ENCODE data around the gene SLC27A6. TPM values are rescaled to one million over a fixed set of nuclear protein-coding genes. Genes with fewer than 3 reads are reported as not detected.

Gene SLC27A6
- total RNA-seq, 1 donor from 2014 or later: 7.4 TPM

DNA sequence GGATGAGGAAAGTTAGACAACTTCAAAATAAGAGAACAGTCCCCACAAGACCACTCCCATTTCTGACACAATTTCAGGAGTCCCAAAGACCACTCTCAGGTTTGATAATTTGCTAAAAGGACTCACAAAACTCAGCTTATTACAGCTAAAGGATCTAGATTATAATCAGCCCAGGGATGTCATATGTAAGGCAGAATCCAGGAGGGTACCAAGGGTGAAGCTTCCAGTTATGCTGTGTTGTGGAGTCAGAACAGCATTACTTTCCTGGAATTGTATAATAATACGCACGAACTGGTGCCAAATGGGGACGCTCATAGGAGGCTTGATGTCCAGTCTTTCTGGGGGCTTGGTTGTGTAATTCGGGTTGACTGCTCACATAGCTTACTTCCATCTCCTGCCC, 55.4 kb downstream of the SLC27A6 start:
- Histone ChIP-seq H3K9me3 (ENCODE audit: low read depth) (no peaks in the 10 kb centered on the region), H3K4me1 (no peaks in the 10 kb centered on the region), H3K79me2 (ENCODE audit: low read depth) (no peaks in the 10 kb centered on the region), H3K9ac (no peak overlapping the region), H2AFZ (replicated peaks) (no peak overlapping the region), H3K36me3 (no peaks in the 10 kb centered on the region), H3F3A (ENCODE audit: low read depth) (no peaks in the 10 kb centered on the region), H3K4me3 (no peak overlapping the region), H3K4me2 (no peak overlapping the region), H3K27ac (no peak overlapping the region), H4K20me1 (ENCODE audit: low read depth) (no peaks in the 10 kb centered on the region), H3K27me3 (no peaks in the 10 kb centered on the region)
- H3K4me3 Mint-ChIP-seq: no peak overlapping the region
- DNase-seq (ENCODE audit: low spot score): no peak
- no peak for TF ChIP-seq CTCF (IDR thresholded peaks at IDR 0.05)
- TF ChIP-seq EZH2phosphoT487 (IDR thresholded peaks at IDR 0.05): no peak
- TF ChIP-seq EZH2 (IDR thresholded peaks at IDR 0.05): no peak
- H3K27ac Mint-ChIP-seq: no peak overlapping the region
- peaks cover 2% of the 10 kb centered on the region for H3K27me3 Mint-ChIP-seq (ENCODE audit: insufficient read depth, low read depth)
- H3K36me3 Mint-ChIP-seq: no peaks in the 10 kb centered on the region
- H3K4me1 Mint-ChIP-seq: no peaks in the 10 kb centered on the region
- H3K9me3 Mint-ChIP-seq: no peaks in the 10 kb centered on the region

DNA sequence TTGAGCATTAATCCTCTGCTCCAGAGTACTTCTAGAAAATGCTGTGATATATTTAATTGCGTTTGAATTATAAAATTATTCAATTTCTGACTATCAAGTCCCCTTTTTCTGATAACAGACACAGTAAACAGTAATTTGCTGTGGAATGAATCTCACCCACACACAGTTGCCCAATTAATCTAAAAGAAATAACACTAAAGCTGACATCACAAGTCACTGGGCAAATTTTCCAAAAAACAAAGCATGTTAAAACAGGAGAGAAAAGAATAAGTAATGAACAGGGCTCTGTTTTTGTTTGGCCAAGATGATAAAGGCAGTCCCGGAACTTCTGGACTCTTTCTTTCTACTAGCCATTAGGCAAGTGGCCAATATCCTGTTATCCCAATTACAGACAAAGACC, 56.5 kb downstream of the SLC27A6 start:
- H3K27ac Mint-ChIP-seq: no peak overlapping the region
- Histone ChIP-seq H3K9ac (no peak overlapping the region), H2AFZ (replicated peaks) (no peak overlapping the region), H4K20me1 (ENCODE audit: low read depth) (no peaks in the 10 kb centered on the region), H3K4me3 (no peak overlapping the region), H3K27me3 (no peaks in the 10 kb centered on the region), H3K36me3 (no peaks in the 10 kb centered on the region), H3F3A (ENCODE audit: low read depth) (no peaks in the 10 kb centered on the region), H3K4me2 (no peak overlapping the region), H3K9me3 (ENCODE audit: low read depth) (no peaks in the 10 kb centered on the region), H3K4me1 (no peaks in the 10 kb centered on the region), H3K79me2 (ENCODE audit: low read depth) (no peaks in the 10 kb centered on the region), H3K27ac (no peak overlapping the region)
- DNase-seq (ENCODE audit: low spot score): no peak
- no peaks in the 10 kb centered on the region for H3K9me3 Mint-ChIP-seq
- H3K4me3 Mint-ChIP-seq: no peak overlapping the region
- peaks cover 2% of the 10 kb centered on the region for H3K27me3 Mint-ChIP-seq (ENCODE audit: insufficient read depth, low read depth)
- TF ChIP-seq CTCF (IDR thresholded peaks at IDR 0.05) (no peak), EZH2 (IDR thresholded peaks at IDR 0.05) (no peak), EZH2phosphoT487 (IDR thresholded peaks at IDR 0.05) (no peak)
- no peaks in the 10 kb centered on the region for H3K4me1 Mint-ChIP-seq
- H3K36me3 Mint-ChIP-seq: no peaks in the 10 kb centered on the region

- Histone ChIP-seq H2AFZ (replicated peaks) (no peak overlapping the region), H3K9me3 (ENCODE audit: low read depth) (no peaks in the 10 kb centered on the region), H3K4me1 (no peaks in the 10 kb centered on the region), H3F3A (ENCODE audit: low read depth) (no peaks in the 10 kb centered on the region), H4K20me1 (ENCODE audit: low read depth) (no peaks in the 10 kb centered on the region), H3K4me3 (no peak overlapping the region), H3K79me2 (ENCODE audit: low read depth) (no peaks in the 10 kb centered on the region), H3K36me3 (no peaks in the 10 kb centered on the region), H3K27me3 (no peaks in the 10 kb centered on the region), H3K27ac (no peak overlapping the region), H3K4me2 (no peak overlapping the region), H3K9ac (no peak overlapping the region)
- H3K27me3 Mint-ChIP-seq (ENCODE audit: insufficient read depth, low read depth): peaks cover 2% of the 10 kb centered on the region
- no peaks in the 10 kb centered on the region for H3K4me1 Mint-ChIP-seq
- no peaks in the 10 kb centered on the region for H3K36me3 Mint-ChIP-seq
- no peak overlapping the region for H3K27ac Mint-ChIP-seq
- TF ChIP-seq CTCF (IDR thresholded peaks at IDR 0.05) (no peak), EZH2 (IDR thresholded peaks at IDR 0.05) (no peak), EZH2phosphoT487 (IDR thresholded peaks at IDR 0.05) (no peak)
- H3K4me3 Mint-ChIP-seq: no peak overlapping the region
- no peaks in the 10 kb centered on the region for H3K9me3 Mint-ChIP-seq
- no peak for DNase-seq (ENCODE audit: low spot score)
Observed at GRCh38 chr5:129022599-129022998, 57.3 kb downstream of the SLC27A6 start.
